ENCODE results near the gene MRC1.

Gene MRC1

DNA sequence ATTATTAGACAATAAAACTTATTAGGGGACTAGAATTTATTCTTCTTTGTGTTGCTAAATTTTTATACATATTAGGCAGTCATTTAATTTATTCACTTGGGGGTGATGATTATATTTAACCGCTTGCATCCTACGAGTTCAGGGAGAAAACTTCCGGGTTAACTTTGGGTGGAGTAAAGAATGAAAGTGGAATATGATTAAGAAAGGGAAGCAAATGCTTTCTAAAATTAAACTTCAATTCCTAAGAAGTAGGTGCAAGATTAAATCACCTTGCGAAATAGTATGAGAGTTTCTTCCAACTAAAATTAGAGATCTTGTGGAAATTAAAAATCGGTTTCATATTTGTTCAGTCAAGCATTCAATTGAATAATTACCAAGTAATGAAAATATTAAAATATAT is 33.5 kb downstream of the MRC1 start:
- no peak overlapping the region for H3K4me3 Mint-ChIP-seq
- no peaks in the 10 kb centered on the region for H3K4me1 Mint-ChIP-seq (ENCODE audit: low read depth)
- no peaks in the 10 kb centered on the region for H3K36me3 Mint-ChIP-seq (ENCODE audit: low read depth)
- no peak overlapping the region for H3K27ac Mint-ChIP-seq
- H3K27me3 Mint-ChIP-seq (ENCODE audit: low read depth), result peaks cover 7% of the 10 kb centered on the region
- no peaks in the 10 kb centered on the region for H3K9me3 Mint-ChIP-seq

GRCh38 chr10:17847585-17848296 is 38.6 kb downstream of the MRC1 start:
- peaks cover 2% of the 10 kb centered on the region for H3K4me1 Mint-ChIP-seq (ENCODE audit: low read depth)
- H3K9me3 Mint-ChIP-seq, result no peaks in the 10 kb centered on the region
- no peaks in the 10 kb centered on the region for H3K36me3 Mint-ChIP-seq (ENCODE audit: low read depth)
- no peak overlapping the region for H3K27ac Mint-ChIP-seq
- no peaks in the 10 kb centered on the region for H3K27me3 Mint-ChIP-seq (ENCODE audit: low read depth)
- H3K4me3 Mint-ChIP-seq, result no peak overlapping the region

- Mint-ChIP-seq H3K4me1 (ENCODE audit: low read depth) (peaks cover 2% of the 10 kb centered on the region), H3K27ac (no peak overlapping the region), H3K27me3 (ENCODE audit: low read depth) (no peaks in the 10 kb centered on the region), H3K4me3 (no peak overlapping the region), H3K9me3 (no peaks in the 10 kb centered on the region), H3K36me3 (ENCODE audit: low read depth) (no peaks in the 10 kb centered on the region)
Measured at GRCh38 chr10:17848646-17849045, 39.5 kb downstream of the MRC1 start.

GRCh38 chr10:17850501-17850900 is 41.4 kb downstream of the MRC1 start:
- Mint-ChIP-seq H3K27me3 (ENCODE audit: low read depth) (no peaks in the 10 kb centered on the region), H3K4me3 (no peak overlapping the region), H3K36me3 (ENCODE audit: low read depth) (no peaks in the 10 kb centered on the region), H3K9me3 (no peaks in the 10 kb centered on the region), H3K27ac (no peak overlapping the region), H3K4me1 (ENCODE audit: low read depth) (peaks cover 2% of the 10 kb centered on the region)

DNA sequence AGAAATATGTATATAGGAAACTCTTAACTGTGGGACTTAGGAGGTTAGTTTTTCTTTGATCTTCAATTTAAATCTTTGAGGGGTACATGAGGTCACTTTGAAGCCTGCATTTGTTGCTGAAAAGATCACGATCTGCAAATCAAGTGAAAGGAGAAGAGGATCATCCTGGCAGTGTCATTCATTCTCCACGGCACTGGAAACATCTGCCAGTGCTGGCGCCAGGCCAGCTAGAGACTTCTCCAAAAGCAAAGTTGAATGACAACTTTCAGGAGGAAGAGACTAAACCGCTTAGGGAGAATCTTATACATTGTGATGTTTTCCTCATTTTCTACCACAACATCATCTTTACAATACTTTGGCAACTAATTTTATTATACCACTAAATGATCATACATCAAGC is 42.5 kb downstream of the MRC1 start:
- Mint-ChIP-seq H3K4me3 (no peak overlapping the region), H3K27me3 (ENCODE audit: low read depth) (no peaks in the 10 kb centered on the region)

GRCh38 chr10:17854044-17854652 is 45.0 kb downstream of the MRC1 start:
- H3K27me3 Mint-ChIP-seq (ENCODE audit: low read depth), result no peaks in the 10 kb centered on the region
- no peak overlapping the region for H3K4me3 Mint-ChIP-seq
- H3K4me1 Mint-ChIP-seq (ENCODE audit: low read depth), result peaks cover 2% of the 10 kb centered on the region
- no peak overlapping the region for H3K27ac Mint-ChIP-seq
- H3K36me3 Mint-ChIP-seq (ENCODE audit: low read depth), result no peaks in the 10 kb centered on the region
- H3K9me3 Mint-ChIP-seq, result no peaks in the 10 kb centered on the region

More for the DNA sequence above, 42.5 kb downstream of the MRC1 start:
- H3K4me1 Mint-ChIP-seq (ENCODE audit: low read depth), result peaks cover 2% of the 10 kb centered on the region
- H3K36me3 Mint-ChIP-seq (ENCODE audit: low read depth), result no peaks in the 10 kb centered on the region
- no peak overlapping the region for H3K27ac Mint-ChIP-seq
- H3K9me3 Mint-ChIP-seq, result no peaks in the 10 kb centered on the region

GRCh38 chr10:17857040-17857439 is 47.9 kb downstream of the MRC1 start:
- no peak overlapping the region for H3K27ac Mint-ChIP-seq
- H3K4me3 Mint-ChIP-seq, result no peak overlapping the region
- H3K36me3 Mint-ChIP-seq (ENCODE audit: low read depth), result no peaks in the 10 kb centered on the region
- H3K9me3 Mint-ChIP-seq, result no peaks in the 10 kb centered on the region
- no peaks in the 10 kb centered on the region for H3K27me3 Mint-ChIP-seq (ENCODE audit: low read depth)
- H3K4me1 Mint-ChIP-seq (ENCODE audit: low read depth), result peaks cover 2% of the 10 kb centered on the region

DNA sequence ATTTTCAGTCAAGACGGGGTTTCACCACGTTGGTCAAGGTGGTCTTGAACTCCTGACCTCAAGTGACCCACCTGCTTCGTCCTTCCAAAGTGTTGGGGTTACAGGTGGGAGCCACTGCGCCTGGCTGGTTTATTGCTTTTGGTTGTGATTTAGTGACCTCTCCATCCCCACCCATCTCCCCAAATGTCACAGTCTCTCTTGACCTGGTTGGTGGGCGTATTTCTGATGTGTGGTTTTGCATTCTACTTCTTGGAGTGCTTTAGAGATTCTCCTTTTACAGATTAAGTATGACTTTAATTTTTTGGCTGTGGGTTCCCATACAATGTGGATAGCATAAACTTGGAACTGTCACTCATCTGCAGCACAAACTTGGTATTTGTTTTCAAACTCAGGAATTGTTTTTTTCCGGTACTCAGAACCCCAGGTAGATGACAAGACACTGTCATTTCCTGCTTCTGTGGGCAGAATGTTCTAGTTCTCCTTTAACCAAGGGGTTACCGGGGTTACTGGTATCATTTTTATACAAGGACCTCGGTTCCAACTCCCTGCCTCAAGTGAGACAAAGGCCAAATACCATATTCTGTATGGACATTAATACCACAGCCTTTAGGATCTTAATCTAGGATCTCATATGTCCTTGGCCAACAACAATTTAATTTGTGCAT is 50.5 kb downstream of the MRC1 start:
- Mint-ChIP-seq H3K4me3 (no peak overlapping the region), H3K4me1 (ENCODE audit: low read depth) (peaks cover 2% of the 10 kb centered on the region), H3K27me3 (ENCODE audit: low read depth) (no peaks in the 10 kb centered on the region), H3K36me3 (ENCODE audit: low read depth) (no peaks in the 10 kb centered on the region), H3K9me3 (no peaks in the 10 kb centered on the region), H3K27ac (no peak overlapping the region)

DNA sequence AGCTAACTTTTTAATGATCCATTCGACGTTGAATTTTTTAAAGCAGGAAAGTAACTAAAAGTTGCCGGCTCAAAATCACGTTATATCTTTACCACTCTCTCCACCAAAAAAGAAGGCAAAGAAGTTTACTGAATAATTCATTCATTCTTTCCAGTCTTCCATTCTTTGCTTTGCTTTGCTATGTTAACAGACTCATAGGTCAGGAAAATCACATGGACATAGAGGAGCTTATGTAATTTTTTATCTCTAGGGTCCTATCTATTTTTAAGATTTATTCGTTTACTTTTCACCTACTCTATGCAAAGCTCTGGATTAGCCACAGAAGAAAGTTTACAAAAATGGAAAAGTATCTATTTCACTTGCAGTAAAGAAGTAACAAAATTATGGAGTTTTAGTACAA is 52.6 kb downstream of the MRC1 start:
- Mint-ChIP-seq H3K36me3 (ENCODE audit: low read depth) (no peaks in the 10 kb centered on the region), H3K27ac (no peak overlapping the region), H3K4me1 (ENCODE audit: low read depth) (peaks cover 2% of the 10 kb centered on the region), H3K4me3 (no peak overlapping the region), H3K9me3 (no peaks in the 10 kb centered on the region), H3K27me3 (ENCODE audit: low read depth) (no peaks in the 10 kb centered on the region)

- no peaks in the 10 kb centered on the region for H3K27me3 Mint-ChIP-seq (ENCODE audit: low read depth)
- H3K36me3 Mint-ChIP-seq (ENCODE audit: low read depth), result no peaks in the 10 kb centered on the region
- no peak overlapping the region for H3K27ac Mint-ChIP-seq
- H3K4me1 Mint-ChIP-seq (ENCODE audit: low read depth), result no peaks in the 10 kb centered on the region
- no peaks in the 10 kb centered on the region for H3K9me3 Mint-ChIP-seq
- no peak overlapping the region for H3K4me3 Mint-ChIP-seq
Measured at GRCh38 chr10:17865351-17865750, 56.2 kb downstream of the MRC1 start.

GRCh38 chr10:17866346-17866745 is 57.2 kb downstream of the MRC1 start:
- no peak overlapping the region for H3K4me3 Mint-ChIP-seq
- no peaks in the 10 kb centered on the region for H3K9me3 Mint-ChIP-seq
- H3K36me3 Mint-ChIP-seq (ENCODE audit: low read depth), result no peaks in the 10 kb centered on the region
- H3K4me1 Mint-ChIP-seq (ENCODE audit: low read depth), result no peaks in the 10 kb centered on the region
- H3K27me3 Mint-ChIP-seq (ENCODE audit: low read depth), result no peaks in the 10 kb centered on the region
- no peak overlapping the region for H3K27ac Mint-ChIP-seq

DNA sequence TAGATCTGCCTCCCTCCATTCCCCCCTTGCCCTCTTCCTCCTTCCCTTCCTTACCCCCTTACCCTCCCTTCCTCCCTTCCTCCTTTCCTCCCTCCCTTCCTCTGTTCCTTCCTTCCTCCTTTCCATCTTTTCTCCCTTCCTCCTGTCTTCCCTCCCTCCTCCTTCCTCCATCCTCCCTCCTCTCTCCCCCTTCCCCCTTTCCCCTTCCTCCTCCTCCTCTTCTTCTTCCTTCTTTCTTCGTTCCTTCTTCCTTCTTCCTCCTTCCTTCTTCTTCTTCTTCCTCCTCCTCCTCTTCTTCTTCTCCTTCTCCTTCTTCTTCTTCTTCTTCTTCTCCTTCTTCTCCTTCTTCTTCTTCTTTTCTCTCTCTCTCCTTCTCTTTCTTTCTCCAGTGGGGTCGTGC is 57.9 kb downstream of the MRC1 start:
- Mint-ChIP-seq H3K27me3 (ENCODE audit: low read depth) (no peaks in the 10 kb centered on the region), H3K9me3 (no peaks in the 10 kb centered on the region), H3K4me3 (no peak overlapping the region), H3K27ac (no peak overlapping the region), H3K4me1 (ENCODE audit: low read depth) (no peaks in the 10 kb centered on the region), H3K36me3 (ENCODE audit: low read depth) (no peaks in the 10 kb centered on the region)

GRCh38 chr10:17871036-17871435 is 61.9 kb downstream of the MRC1 start:
- H3K9me3 Mint-ChIP-seq, result no peaks in the 10 kb centered on the region
- H3K27ac Mint-ChIP-seq, result no peak overlapping the region
- no peaks in the 10 kb centered on the region for H3K27me3 Mint-ChIP-seq (ENCODE audit: low read depth)
- H3K4me1 Mint-ChIP-seq (ENCODE audit: low read depth), result no peaks in the 10 kb centered on the region
- H3K36me3 Mint-ChIP-seq (ENCODE audit: low read depth), result no peaks in the 10 kb centered on the region
- H3K4me3 Mint-ChIP-seq, result no peak overlapping the region

GRCh38 chr10:17872191-17873091 is 63.3 kb downstream of the MRC1 start:
- Mint-ChIP-seq H3K36me3 (ENCODE audit: low read depth) (no peaks in the 10 kb centered on the region), H3K27ac (no peak overlapping the region), H3K4me3 (no peak overlapping the region), H3K9me3 (no peaks in the 10 kb centered on the region), H3K27me3 (ENCODE audit: low read depth) (no peaks in the 10 kb centered on the region), H3K4me1 (ENCODE audit: low read depth) (no peaks in the 10 kb centered on the region)
